HG03280 (cell line): Measurements from ENCODE around the gene GPR3.
"Not testable (repeated sequence)": the region's sequence is repeated elsewhere in the genome, so short reads cannot be mapped to it uniquely, and the experiment has no call there.

ENCODE experiments used
- ATAC-seq: cut with Tn5 transposase; IDR thresholded peaks from one replicate; pipeline ENCODE4 v1.9.1; 2021; ENCODE audit warnings: mild to moderate bottlenecking, moderate library complexity; ENCODE audit not compliant: unreplicated experiment

GPR3 gene

GRCh38 chr1:27418326-27419185 is 26.1 kb downstream of the GPR3 start:
- ATAC-seq = peak; percentile 64

GRCh38 chr1:27423709-27424108 is 31.3 kb downstream of the GPR3 start:
- no peak for ATAC-seq

- ATAC-seq = no peak
Measured at GRCh38 chr1:27427329-27427728, 34.9 kb downstream of the GPR3 start.

- no peak for ATAC-seq
Measured at GRCh38 chr1:27427816-27428315, 35.4 kb downstream of the GPR3 start.

- no peak for ATAC-seq
Measured at GRCh38 chr1:27428316-27429028, 36.0 kb downstream of the GPR3 start.

- ATAC-seq = no peak
Measured at GRCh38 chr1:27429029-27429425, 36.6 kb downstream of the GPR3 start.

- ATAC-seq = no peak
Measured at GRCh38 chr1:27430903-27431600, 38.6 kb downstream of the GPR3 start.

- ATAC-seq = no peak
Measured at GRCh38 chr1:27431601-27431940, 39.1 kb downstream of the GPR3 start.

- ATAC-seq = not testable (repeated sequence)
Measured at GRCh38 chr1:27432725-27433124, 40.3 kb downstream of the GPR3 start.

- ATAC-seq = no peak
Measured at GRCh38 chr1:27433706-27434105, 41.3 kb downstream of the GPR3 start.

GRCh38 chr1:27435566-27436203 is 43.3 kb downstream of the GPR3 start:
- ATAC-seq = no peak

GRCh38 chr1:27436204-27437159 is 44.1 kb downstream of the GPR3 start:
- no peak for ATAC-seq

GRCh38 chr1:27438621-27439061 is 46.2 kb downstream of the GPR3 start:
- no peak for ATAC-seq

- no peak for ATAC-seq
Measured at GRCh38 chr1:27439150-27439549, 46.7 kb downstream of the GPR3 start.

GRCh38 chr1:27444632-27445031 is 52.2 kb downstream of the GPR3 start:
- ATAC-seq = no peak
